GM19023 (cell line): ENCODE results near the gene HSPE1.
"Not testable (repeated sequence)": the region's sequence is repeated elsewhere in the genome, so short reads cannot be mapped to it uniquely, and the experiment has no call there.

Experiments
- ATAC-seq: cut with Tn5 transposase; IDR thresholded peaks from one replicate; pipeline ENCODE4 v1.9.1; 2021; ENCODE audit warnings: mild to moderate bottlenecking, moderate library complexity; ENCODE audit not compliant: unreplicated experiment

HSPE1 gene

GRCh38 chr2:197499594-197500502 is at the start of gene HSPE1, which contains the start of gene HSPD1:
Gene HSPE1, plus strand, starts transcription at chr2:197500379. Its CDS starts 58 bp downstream, at chr2:197500437.
Gene HSPD1, minus strand, starts transcription at chr2:197499840. Its CDS starts 992 bp downstream, at chr2:197498848.
- peak; percentile 83 for ATAC-seq

- ATAC-seq = no peak
Observed at GRCh38 chr2:197450465-197450864, 49.7 kb upstream of the HSPE1 start.

- ATAC-seq = not testable (repeated sequence)
Observed at GRCh38 chr2:197450935-197451358, 49.2 kb upstream of the HSPE1 start.

DNA sequence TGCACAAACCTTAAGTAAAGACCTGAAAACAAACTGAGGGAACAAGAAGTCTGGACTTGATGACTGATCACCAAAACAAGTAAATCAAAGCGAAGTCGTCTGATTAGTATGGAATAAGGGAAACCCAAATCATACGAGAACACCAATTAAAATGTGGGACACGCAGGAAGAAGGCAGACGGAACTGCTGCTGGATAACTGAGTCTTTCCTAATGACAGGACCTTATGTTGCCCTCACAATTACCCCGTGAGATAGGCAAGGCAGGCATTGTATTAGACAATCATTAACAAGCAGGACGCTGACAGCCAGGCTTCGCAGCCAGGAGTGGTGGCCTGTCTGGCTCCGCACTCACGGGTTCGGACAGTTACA is 47.4 kb upstream of the HSPE1 start:
- no peak for ATAC-seq

GRCh38 chr2:197453123-197453913 is 46.9 kb upstream of the HSPE1 start, which contains the start of gene COQ10B:
Gene COQ10B, plus strand, starts transcription at chr2:197453552. Its CDS starts 9 bp downstream, at chr2:197453561.
- ATAC-seq = peak; percentile 94

DNA sequence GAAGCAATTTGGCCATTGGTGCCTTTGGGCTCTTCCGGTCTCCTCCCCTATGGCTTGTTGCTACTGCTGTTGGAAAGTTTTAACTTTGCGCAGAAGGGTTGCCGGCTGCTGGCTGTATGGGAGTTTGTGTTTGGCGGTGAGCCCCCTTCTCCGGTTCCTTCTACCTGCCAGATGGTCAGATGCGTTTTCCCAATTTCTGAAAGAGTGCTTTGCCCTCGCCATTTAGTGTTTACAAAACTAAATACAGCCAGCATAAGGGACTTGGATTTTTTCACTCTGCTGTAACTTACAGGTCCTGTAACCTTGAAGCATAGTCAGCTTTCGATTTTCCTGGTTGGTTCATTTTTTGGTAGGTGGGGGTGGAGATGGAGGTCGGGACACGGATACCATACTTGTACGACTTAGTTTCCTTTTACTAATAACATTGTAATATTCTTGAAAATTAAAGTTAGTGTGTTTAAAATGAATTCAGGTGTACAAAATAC is 46.2 kb upstream of the HSPE1 start:
- peak; percentile 34 for ATAC-seq

DNA sequence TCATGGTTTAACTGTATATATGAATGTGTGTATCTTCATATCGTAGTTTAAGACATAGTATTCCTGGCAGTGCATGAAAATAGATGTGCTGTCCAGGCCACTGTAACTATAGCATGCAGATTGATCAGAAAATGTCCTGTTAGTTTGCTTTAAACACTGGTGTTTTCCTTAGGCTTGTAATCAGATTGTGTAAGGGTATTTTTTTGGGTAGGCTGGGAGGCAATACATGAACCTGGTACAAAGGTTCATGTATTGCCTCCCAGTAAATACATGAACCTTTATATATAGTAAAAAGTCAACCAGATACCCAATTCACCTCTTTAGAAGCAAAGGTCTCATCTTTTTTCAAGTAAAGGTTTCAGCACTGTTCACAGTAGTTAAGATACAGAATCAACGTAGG is 45.3 kb upstream of the HSPE1 start:
- no peak for ATAC-seq

GRCh38 chr2:197455428-197455827 is 44.8 kb upstream of the HSPE1 start:
- ATAC-seq = no peak

- no peak for ATAC-seq
Observed at GRCh38 chr2:197460649-197461048, 39.5 kb upstream of the HSPE1 start.

GRCh38 chr2:197461057-197461456 is 39.1 kb upstream of the HSPE1 start:
- no peak for ATAC-seq

GRCh38 chr2:197464175-197464574 is 36.0 kb upstream of the HSPE1 start:
- ATAC-seq = no peak

GRCh38 chr2:197472166-197472565 is 28.0 kb upstream of the HSPE1 start:
- no peak for ATAC-seq

DNA sequence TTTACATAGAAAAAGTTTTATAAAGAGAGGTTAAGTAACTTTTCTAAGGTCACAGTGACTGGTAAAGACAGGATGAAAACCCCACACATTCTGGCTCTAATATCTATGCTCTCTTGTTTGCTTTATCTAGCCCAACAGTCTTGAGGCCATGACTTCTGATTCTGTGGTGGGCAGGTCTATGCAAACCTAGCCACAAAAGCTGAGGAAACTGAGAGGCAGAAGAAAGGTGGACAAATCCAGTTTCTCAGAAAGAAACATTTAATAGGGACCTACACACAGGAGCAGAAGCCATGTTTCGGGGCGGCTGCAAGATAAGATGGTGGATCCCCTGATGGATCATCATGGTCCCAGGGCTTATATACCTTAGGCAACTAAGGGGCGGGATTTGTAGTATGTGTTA is 22.4 kb upstream of the HSPE1 start:
- no peak for ATAC-seq

GRCh38 chr2:197480165-197481036 is 19.8 kb upstream of the HSPE1 start:
- ATAC-seq = no peak

- not testable (repeated sequence) for ATAC-seq
Observed at GRCh38 chr2:197484248-197484647, 15.9 kb upstream of the HSPE1 start.

GRCh38 chr2:197486175-197486574 is 14.0 kb upstream of the HSPE1 start:
- ATAC-seq = no peak

- ATAC-seq = no peak
Observed at GRCh38 chr2:197487385-197487784, 12.8 kb upstream of the HSPE1 start.

DNA sequence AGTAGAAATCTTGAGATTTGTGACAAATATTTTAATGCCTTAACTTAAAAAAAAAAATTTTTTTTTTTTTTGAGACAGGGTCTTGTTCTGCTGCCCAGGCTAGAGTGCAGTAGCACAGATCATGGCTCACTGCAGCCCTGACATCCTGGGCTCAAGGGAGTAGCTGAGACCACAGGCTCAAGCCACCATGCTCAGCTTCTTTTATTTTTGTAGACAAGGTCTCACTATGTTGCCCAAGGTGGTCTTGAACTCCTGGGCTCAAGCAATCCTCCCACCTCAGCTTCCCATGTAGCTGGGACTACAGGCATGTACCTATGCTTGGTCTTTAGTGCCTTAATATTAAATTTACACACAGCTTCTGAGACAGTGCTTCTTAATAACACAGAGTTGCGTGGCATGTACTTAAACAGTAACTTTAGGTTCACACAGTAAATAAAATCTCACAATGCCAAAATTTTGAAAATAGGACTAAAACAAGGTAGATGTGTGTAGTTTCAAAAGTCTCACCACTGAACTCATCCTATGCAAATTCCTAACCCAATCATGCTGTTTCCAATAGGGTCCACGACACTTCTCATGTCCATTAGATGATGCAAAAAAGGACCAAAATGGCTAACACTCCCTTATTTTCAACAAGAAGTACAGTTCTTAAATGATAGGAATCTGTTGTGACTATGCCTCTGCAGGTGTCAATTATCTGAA is 4.6 kb upstream of the HSPE1 start:
- no peak for ATAC-seq

- no peak for ATAC-seq
Observed at GRCh38 chr2:197496695-197497094, 3.5 kb upstream of the HSPE1 start.

GRCh38 chr2:197497326-197497725 is 2.9 kb upstream of the HSPE1 start:
- ATAC-seq = no peak
